Astrocyte of the cerebellum (primary cell): Measurements from ENCODE around the gene CDH4.

Source experiments
- DNase-seq: peaks from one replicate; pipeline ENCODE4 v3.0.0-alpha.2; 2011; ENCODE audit warnings: low read depth
- H3K4me3 ChIP-seq: 2 replicates; pipeline ENCODE4 v1.5.1; 2011; ENCODE audit warnings: mild to moderate bottlenecking, low read depth, low read length, moderate library complexity
- CTCF ChIP-seq: IDR thresholded peaks from 2 replicates; pipeline ENCODE4 v1.5.1; 2012; ENCODE audit warnings: low read length, low read depth, moderate library complexity, mild to moderate bottlenecking; ENCODE audit errors: missing control alignments
- in situ Hi-C: cut with HindIII; loops from 2 replicates; pipeline ENCODE4 v1.10.0; 2017; ENCODE audit warnings: low sequenced_read_pairs

CDH4 gene

GRCh38 chr20:61936701-61937131 lies 684.7 kb downstream of the CDH4 start:
- no peak for DNase-seq
- in situ Hi-C loops = no loop called here
- TF ChIP-seq CTCF = no peak
- no peak overlapping the region for H3K4me3 ChIP-seq

- DNase-seq = no peak
- in situ Hi-C loops = no loop called here
- no peak overlapping the region for H3K4me3 ChIP-seq
- TF ChIP-seq CTCF = no peak
Measured at GRCh38 chr20:61937146-61937962, 685.3 kb downstream of the CDH4 start.

GRCh38 chr20:61937963-61938838 lies 686.1 kb downstream of the CDH4 start:
- no peak for TF ChIP-seq CTCF

GRCh38 chr20:61938839-61939690 lies 687.0 kb downstream of the CDH4 start:
- TF ChIP-seq CTCF = no peak
- in situ Hi-C loops = no loop called here
- DNase-seq = no peak
- no peak overlapping the region for H3K4me3 ChIP-seq

More at GRCh38 chr20:61937963-61938838, 686.1 kb downstream of the CDH4 start:
- DNase-seq = no peak
- in situ Hi-C loops = no loop called here
- no peak overlapping the region for H3K4me3 ChIP-seq

- no peak for DNase-seq
- H3K4me3 ChIP-seq = no peak overlapping the region
- no peak for TF ChIP-seq CTCF
- in situ Hi-C loops = no loop called here
Measured at GRCh38 chr20:61939691-61940360, 687.8 kb downstream of the CDH4 start.
